Measurements from ENCODE around the gene TMEM117.

Gene TMEM117

DNA sequence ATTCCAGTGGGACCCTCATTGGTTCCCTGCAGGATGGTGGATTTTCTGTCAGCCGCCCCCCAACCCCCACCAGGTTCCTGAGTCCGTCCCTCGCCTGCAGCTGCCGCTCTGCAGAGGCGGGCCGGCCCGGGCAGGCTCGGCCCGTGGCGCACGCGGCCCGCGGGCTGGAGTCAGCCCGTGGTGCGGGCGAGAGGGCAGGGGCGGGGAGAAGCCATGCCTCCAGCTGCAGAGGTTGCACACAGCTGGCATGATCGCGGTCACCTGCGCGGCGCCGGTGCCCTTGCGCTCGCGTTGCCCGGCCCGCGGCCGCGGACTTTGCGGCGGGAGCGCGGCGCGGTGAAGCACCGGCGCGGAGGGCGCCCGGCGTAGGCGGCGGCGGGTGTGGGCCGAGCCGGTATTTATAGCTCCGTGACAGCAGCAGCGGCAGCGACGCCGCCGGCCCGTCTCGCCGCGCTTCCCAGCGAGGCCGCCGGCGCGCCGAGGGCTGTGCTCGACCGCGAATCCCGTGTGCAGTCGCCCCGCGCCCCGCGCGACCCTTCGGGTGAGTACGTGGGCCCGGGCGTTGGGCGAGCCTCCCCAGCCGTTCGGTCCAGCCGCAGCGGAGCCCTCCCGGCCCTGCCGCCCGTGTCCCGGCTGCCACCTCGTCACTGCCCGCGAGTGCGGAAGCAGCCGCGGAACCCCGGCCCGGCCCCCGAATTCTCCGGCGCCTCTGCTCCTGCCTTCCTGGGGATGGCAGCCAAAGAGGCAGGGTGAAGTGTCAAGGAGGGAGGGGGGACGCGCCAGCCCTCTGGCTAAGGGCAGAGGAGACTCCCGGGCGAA, at the start of gene TMEM117:
Gene TMEM117 (plus strand): TSS at position 426 of the 819 bp plus-strand sequence.
- TF ChIP-seq, protein P1, sequence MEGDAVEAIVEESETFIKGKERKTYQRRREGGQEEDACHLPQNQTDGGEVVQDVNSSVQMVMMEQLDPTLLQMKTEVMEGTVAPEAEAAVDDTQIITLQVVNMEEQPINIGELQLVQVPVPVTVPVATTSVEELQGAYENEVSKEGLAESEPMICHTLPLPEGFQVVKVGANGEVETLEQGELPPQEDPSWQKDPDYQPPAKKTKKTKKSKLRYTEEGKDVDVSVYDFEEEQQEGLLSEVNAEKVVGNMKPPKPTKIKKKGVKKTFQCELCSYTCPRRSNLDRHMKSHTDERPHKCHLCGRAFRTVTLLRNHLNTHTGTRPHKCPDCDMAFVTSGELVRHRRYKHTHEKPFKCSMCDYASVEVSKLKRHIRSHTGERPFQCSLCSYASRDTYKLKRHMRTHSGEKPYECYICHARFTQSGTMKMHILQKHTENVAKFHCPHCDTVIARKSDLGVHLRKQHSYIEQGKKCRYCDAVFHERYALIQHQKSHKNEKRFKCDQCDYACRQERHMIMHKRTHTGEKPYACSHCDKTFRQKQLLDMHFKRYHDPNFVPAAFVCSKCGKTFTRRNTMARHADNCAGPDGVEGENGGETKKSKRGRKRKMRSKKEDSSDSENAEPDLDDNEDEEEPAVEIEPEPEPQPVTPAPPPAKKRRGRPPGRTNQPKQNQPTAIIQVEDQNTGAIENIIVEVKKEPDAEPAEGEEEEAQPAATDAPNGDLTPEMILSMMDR (IDR thresholded peaks at IDR 0.05; ENCODE audit: extremely low read depth, missing control alignments) = no peak
- peak; percentile 88 for DNase-seq (ENCODE audit: low spot score)

DNA sequence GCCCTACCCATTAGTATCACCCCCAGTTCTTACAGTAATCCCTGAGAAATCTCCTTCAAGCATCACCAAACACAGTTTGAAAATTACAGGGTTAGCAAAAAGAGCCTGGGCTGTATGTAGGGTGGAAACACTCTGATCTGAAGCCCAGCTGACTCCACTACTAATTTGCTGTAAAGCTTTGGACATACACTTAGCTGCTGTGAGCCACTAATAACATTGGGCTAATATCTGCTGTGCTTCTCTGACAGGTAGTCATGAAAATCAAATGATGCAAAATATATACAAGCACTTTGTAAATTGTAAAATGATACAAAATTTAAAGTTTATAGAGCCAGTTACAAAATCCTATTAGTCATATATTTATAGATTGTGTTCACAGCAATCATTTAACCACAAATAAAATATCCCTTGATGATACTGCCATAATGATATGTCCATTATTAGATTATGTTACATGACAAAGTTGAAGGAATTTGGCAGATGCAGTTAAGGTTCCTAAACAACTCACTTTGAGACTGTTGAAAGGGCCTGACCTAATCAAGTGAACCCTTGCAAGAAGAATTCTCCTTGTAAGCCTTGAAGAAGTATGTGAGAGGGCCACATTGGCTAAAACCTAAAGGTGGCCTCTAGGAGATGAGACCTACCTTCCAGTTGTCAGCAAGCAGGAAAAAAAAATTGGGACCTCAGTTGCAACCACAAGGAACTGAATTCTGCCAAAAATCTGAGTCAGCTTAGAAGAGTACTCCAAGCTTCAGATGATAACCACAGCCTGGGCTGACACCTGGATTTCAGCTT, 48.8 kb upstream of the TMEM117 start:
- TF ChIP-seq, protein P1 (IDR thresholded peaks at IDR 0.05; ENCODE audit: extremely low read depth, missing control alignments) = no peak
- DNase-seq (ENCODE audit: low spot score) = no peak

GRCh38 chr12:43789941-43790340, 45.9 kb upstream of the TMEM117 start:
- DNase-seq (ENCODE audit: low spot score) = no peak
- TF ChIP-seq, protein P1 (IDR thresholded peaks at IDR 0.05; ENCODE audit: extremely low read depth, missing control alignments) = no peak

- no peak for DNase-seq (ENCODE audit: low spot score)
- TF ChIP-seq, protein P1 (IDR thresholded peaks at IDR 0.05; ENCODE audit: extremely low read depth, missing control alignments) = no peak
These were observed 40.1 kb upstream of the TMEM117 start for GRCh38 chr12:43795716-43796280.

GRCh38 chr12:43797561-43798217, 38.2 kb upstream of the TMEM117 start:
- TF ChIP-seq, protein P1 (IDR thresholded peaks at IDR 0.05; ENCODE audit: extremely low read depth, missing control alignments) = no peak
- no peak for DNase-seq (ENCODE audit: low spot score)

- TF ChIP-seq, protein P1 (IDR thresholded peaks at IDR 0.05; ENCODE audit: extremely low read depth, missing control alignments) = no peak
- DNase-seq (ENCODE audit: low spot score) = peak; percentile 41
These were observed 30.6 kb upstream of the TMEM117 start for GRCh38 chr12:43805149-43805859.
